Brain microvascular endothelial cell (primary cell): ENCODE results near the gene TOR1B.
A peak's percentile ranks its signal among the peaks of the same experiment; 100 is the strongest.

Experiments used
- DNase-seq: peaks from one replicate; pipeline ENCODE4 v3.0.0-alpha.2; 2020
- H3K27ac ChIP-seq: fragments of 250-450 bp; sonication (Bioruptor Pico); 2 replicates; pipeline ENCODE4 v1.5.1; 2020; ENCODE audit warnings: mild to moderate bottlenecking, moderate library complexity
- H3K27me3 ChIP-seq: fragments of 250-450 bp; sonication (Bioruptor Pico); replicated peaks from 2 replicates; pipeline ENCODE4 v1.5.1; 2020; ENCODE audit warnings: mild to moderate bottlenecking
- H3K36me3 ChIP-seq: fragments of 250-450 bp; sonication (Bioruptor Pico); replicated peaks from 2 replicates; pipeline ENCODE4 v1.5.1; 2020; ENCODE audit warnings: mild to moderate bottlenecking
- H3K4me3 ChIP-seq: 2 replicates; pipeline ENCODE4 v1.5.1; 2011; ENCODE audit warnings: low read depth, mild to moderate bottlenecking, control low read depth, low read length, moderate library complexity
- in situ Hi-C: cut with HindIII; loops from 2 replicates; pipeline ENCODE4 v1.10.0; 2017; ENCODE audit warnings: low sequenced_read_pairs, low pct_ligation_motif_present
- TF ChIP-seq, protein P1 (sequence below): IDR thresholded peaks from 2 replicates; pipeline ENCODE4 v1.5.1; 2011; ENCODE audit warnings: low read depth, mild to moderate bottlenecking, moderate library complexity, low read length, control low read depth, inconsistent platforms; ENCODE audit errors: missing control alignments

The TOR1B gene

DNA sequence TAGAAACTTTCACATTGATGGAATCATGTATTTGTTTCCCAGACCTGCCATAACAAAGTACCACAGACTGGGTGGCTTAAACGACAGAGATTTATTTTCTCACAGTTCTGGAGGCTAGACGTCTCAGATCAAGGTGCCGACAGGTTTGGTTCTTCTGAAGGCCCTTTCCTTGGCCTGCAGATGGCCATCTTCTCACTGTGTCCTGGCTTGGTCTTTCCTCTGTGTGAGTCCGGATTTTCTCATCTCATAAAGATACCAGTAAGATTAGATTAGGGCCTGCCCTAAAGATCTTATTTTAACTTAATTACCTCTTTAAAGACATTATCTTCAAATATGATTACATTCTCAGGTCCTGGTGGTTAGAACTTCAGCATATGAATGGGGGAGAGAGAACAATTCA, 38.1 kb downstream of the TOR1B start:
- no peaks in the 10 kb centered on the region for H3K36me3 ChIP-seq
- H3K27me3 ChIP-seq, result no peaks in the 10 kb centered on the region
- H3K27ac ChIP-seq, result no peak overlapping the region
- in situ Hi-C loops, result no loop called here
- H3K4me3 ChIP-seq, result no peak overlapping the region
- DNase-seq, result no peak
- TF ChIP-seq, protein P1, sequence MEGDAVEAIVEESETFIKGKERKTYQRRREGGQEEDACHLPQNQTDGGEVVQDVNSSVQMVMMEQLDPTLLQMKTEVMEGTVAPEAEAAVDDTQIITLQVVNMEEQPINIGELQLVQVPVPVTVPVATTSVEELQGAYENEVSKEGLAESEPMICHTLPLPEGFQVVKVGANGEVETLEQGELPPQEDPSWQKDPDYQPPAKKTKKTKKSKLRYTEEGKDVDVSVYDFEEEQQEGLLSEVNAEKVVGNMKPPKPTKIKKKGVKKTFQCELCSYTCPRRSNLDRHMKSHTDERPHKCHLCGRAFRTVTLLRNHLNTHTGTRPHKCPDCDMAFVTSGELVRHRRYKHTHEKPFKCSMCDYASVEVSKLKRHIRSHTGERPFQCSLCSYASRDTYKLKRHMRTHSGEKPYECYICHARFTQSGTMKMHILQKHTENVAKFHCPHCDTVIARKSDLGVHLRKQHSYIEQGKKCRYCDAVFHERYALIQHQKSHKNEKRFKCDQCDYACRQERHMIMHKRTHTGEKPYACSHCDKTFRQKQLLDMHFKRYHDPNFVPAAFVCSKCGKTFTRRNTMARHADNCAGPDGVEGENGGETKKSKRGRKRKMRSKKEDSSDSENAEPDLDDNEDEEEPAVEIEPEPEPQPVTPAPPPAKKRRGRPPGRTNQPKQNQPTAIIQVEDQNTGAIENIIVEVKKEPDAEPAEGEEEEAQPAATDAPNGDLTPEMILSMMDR, result no peak

DNA sequence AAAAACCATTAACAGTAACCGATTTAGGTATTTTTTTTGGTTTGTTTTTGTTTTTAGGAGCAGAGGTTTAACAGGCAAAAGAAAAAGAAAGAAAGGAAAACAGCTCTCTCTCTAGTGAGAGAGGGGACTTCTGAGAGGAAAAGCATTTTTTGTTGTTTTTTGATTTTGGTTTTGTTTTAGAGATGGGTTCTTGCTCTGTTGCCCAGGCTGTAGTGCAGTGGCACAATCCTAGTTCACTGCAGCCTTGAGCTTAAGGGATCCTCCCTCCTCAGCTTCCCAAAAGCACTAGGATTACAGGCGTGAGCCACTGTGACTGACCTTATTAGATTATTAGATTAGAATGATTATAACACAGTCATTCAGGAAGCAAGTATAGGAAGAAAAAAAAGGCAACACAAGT, 42.4 kb downstream of the TOR1B start:
- in situ Hi-C loops, result no loop called here
- H3K27ac ChIP-seq, result no peak overlapping the region
- H3K4me3 ChIP-seq, result no peak overlapping the region

DNA sequence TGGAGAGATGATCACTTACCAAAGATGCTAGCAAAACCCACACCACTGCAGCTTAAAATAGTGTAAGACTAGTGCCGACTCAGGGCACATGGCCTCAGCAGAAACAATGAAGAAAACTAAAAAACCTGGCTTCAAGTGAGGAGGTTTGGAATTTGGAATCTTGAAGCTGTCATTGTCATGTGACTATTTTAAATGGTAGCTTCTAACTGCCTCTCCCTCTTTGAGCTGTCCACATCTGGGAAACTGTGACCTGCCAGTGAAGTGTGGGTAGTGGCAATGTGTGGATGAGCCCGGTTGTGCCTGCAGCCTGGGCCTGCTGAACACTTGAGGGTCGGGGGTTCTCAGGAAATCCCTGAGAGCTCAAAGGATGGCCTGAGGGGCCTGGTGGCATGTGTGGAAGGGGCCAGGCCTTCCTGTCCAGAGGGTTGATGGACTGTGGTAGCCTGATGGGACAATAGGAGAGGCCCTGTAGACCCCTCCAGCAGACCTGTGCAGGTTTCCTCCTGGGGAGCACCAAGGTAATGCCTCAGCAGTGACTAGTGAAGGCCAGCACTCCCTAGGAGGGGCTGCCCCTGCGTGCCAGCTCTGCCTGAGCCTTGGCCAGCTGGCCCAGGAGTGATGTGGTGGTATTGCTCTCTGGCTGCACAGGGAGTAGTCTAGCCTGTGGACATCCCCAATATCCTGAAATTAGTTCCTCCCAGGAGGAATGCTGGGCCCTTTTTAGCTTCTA, 45.9 kb downstream of the TOR1B start:
- in situ Hi-C loops, result no loop called here
- Histone ChIP-seq H3K4me3 (no peak overlapping the region), H3K27ac (no peak overlapping the region), H3K27me3 (no peaks in the 10 kb centered on the region), H3K36me3 (peaks cover 17% of the 10 kb centered on the region)
- TF ChIP-seq, protein P1, result no peak
- no peak for DNase-seq

More for the DNA sequence above, 42.4 kb downstream of the TOR1B start:
- DNase-seq, result no peak
- TF ChIP-seq, protein P1, result no peak
- Histone ChIP-seq H3K27me3 (no peaks in the 10 kb centered on the region), H3K36me3 (peaks cover 3% of the 10 kb centered on the region)

DNA sequence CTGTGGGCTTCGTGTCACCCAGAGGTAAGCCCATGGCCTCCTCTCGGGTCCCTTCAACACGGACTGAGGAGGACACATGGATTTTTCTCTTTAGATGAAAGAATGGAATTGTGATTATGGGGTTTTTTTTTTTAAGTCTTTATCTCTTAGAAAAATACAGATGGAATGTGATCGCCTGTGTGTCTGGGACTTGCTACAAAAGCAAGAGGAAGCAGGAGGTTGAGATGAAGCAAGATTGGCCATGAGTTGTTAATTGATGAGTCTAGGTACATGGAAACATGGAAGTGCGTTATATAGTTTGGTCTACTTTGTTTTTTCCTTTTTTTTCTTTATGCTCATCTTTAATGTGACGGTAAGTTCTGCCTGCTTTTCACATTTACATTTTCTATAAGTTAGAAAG, 46.9 kb downstream of the TOR1B start:
- no peaks in the 10 kb centered on the region for H3K27me3 ChIP-seq
- TF ChIP-seq, protein P1, result no peak
- H3K36me3 ChIP-seq, result peaks cover 23% of the 10 kb centered on the region
- H3K27ac ChIP-seq, result no peak overlapping the region
- no peak overlapping the region for H3K4me3 ChIP-seq
- in situ Hi-C loops, result no loop called here
- DNase-seq, result peak; percentile 56

DNA sequence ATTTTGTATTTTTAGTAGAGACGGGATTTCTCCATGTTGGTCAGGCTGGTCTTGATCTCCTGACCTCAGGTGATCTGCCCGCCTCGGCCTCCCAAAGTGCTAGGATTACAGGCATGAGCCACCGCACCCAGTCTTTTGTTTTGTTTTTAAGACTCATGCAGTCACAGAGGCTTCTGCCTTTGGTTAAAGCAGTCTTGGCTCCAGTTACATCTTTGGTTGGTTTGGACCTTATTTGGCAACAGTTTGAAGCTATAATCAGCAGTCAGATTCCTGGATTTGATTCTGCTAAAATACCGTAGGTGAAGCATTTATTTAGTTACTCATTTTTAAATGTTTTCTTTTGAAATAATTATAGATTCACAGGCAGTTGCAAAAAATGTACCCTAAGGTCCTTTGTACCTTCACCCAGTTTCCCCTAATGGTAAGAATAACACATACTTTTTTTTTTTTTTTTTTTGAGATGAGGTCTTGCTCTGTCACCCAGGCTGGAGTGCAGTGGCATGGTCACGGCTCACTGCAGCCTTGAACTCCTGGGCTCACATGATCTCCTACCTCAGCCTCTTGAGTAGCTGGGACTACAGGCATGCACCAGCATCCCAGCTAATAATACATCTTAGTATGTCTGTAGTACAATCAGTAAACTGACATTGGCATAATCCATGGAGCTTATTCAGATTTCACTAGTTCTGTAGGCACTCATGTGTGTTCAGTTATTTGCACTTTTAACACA, 48.0 kb downstream of the TOR1B start:
- DNase-seq, result peak; percentile 21
- in situ Hi-C loops, result no loop called here
- TF ChIP-seq, protein P1, result no peak
- H3K27ac ChIP-seq, result no peak overlapping the region
- peaks cover 26% of the 10 kb centered on the region for H3K36me3 ChIP-seq
- H3K27me3 ChIP-seq, result no peaks in the 10 kb centered on the region
- H3K4me3 ChIP-seq, result no peak overlapping the region

DNA sequence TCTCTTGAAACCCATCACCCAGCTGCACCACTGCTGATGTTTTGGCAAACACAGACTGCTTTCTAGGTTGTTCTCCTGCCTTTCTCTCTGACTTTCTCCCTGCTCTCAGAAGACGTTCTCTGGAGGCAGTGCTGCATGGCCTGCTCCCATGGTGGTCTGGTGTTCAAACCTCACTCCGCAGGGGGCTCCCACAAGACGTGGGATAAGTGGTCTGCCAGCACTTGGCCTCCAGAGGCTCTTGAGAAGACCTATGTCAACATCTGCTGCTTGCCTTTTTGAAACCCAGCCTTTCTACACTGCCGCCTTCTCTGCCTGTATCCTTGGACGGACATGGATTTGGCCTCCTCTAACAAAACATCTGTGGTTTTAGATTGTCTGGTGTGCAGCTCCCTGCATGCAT, 48.8 kb downstream of the TOR1B start:
- Histone ChIP-seq H3K36me3 (peaks cover 29% of the 10 kb centered on the region), H3K4me3 (no peak overlapping the region), H3K27ac (no peak overlapping the region), H3K27me3 (no peaks in the 10 kb centered on the region)
- in situ Hi-C loops, result no loop called here
- TF ChIP-seq, protein P1, result no peak
- DNase-seq, result no peak
